ENCODE data around the gene LMBRD1. TPM values are rescaled to one million over a fixed set of nuclear protein-coding genes. Genes with fewer than 3 reads are reported as not detected.

LMBRD1 gene
- polyA plus RNA-seq, 1 donor (not counting 4 experiments of a cell fraction or from before 2014, with no cell fraction given), result 30.1 TPM

GRCh38 chr6:69732045-69732444 is 64.8 kb downstream of the LMBRD1 start:
- Histone ChIP-seq H3K79me2 (ENCODE audit: control insufficient read depth, insufficient read depth, low read length) (no peaks in the 10 kb centered on the region), H3K4me3 (ENCODE audit: control insufficient read depth in 2 of 3, extremely low read depth in 1 of 3, insufficient read depth in 2 of 3, low read depth in 1 of 3, low read length in 3 of 3) (no peak overlapping the region), H2AFZ (ENCODE audit: control insufficient read depth, low read length) (no peak overlapping the region), H3K4me1 (ENCODE audit: control insufficient read depth, extremely low read depth, insufficient read depth, low read length) (no peaks in the 10 kb centered on the region), H4K20me1 (ENCODE audit: control insufficient read depth, extremely low read depth, insufficient read depth, low read length) (no peaks in the 10 kb centered on the region), H3K4me2 (ENCODE audit: control insufficient read depth, extremely low read depth, insufficient read depth, low read depth, low read length) (no peak overlapping the region), H3K9ac (ENCODE audit: control insufficient read depth, extremely low read depth, insufficient read depth, low read length) (no peak overlapping the region), H3K9me3 (ENCODE audit: control insufficient read depth, low read depth, low read length) (no peaks in the 10 kb centered on the region), H3K27ac (ENCODE audit: control insufficient read depth, insufficient read depth, low read length) (no peak overlapping the region), H3K27me3 (ENCODE audit: control insufficient read depth, extremely low read depth, insufficient read depth, low read length) (no peaks in the 10 kb centered on the region), H3K9me1 (ENCODE audit: control insufficient read depth, extremely low read depth, insufficient read depth, low read length) (no peaks in the 10 kb centered on the region), H3K36me3 (ENCODE audit: control insufficient read depth in 2 of 2, extremely low read depth in 1 of 2, insufficient read depth in 2 of 2, low read length in 2 of 2) (no peaks in the 10 kb centered on the region)
- DNase-seq (ENCODE audit: low read depth, low spot score), result no peak
- TF ChIP-seq CTCF (optimal IDR thresholded peaks at IDR 0.05 in 1 of 3, IDR thresholded peaks at IDR 0.05 in 1 of 3, conservative IDR thresholded peaks at IDR 0.05 in 1 of 3; ENCODE audit: extremely low read depth in 1 of 3, insufficient read depth in 2 of 3, low read length in 3 of 3) (no peak), EZH2 (IDR thresholded peaks at IDR 0.05; ENCODE audit: low read length) (no peak)
- dilution Hi-C loops (cut with MboI; ENCODE audit: extremely low pct_ligation_motif_present, low sequenced_read_pairs), result no loop called here
- FAIRE-seq, result no peak

GRCh38 chr6:69729870-69730449 is 66.8 kb downstream of the LMBRD1 start:
- H3K27me3 ChIP-seq (ENCODE audit: control insufficient read depth, extremely low read depth, insufficient read depth, low read length), result no peaks in the 10 kb centered on the region
- H4K20me1 ChIP-seq (ENCODE audit: control insufficient read depth, extremely low read depth, insufficient read depth, low read length), result no peaks in the 10 kb centered on the region
- H3K36me3 ChIP-seq (ENCODE audit: control insufficient read depth in 2 of 2, extremely low read depth in 1 of 2, insufficient read depth in 2 of 2, low read length in 2 of 2), result no peaks in the 10 kb centered on the region
- H3K9me3 ChIP-seq (ENCODE audit: control insufficient read depth, low read depth, low read length), result no peaks in the 10 kb centered on the region
- FAIRE-seq (no peak), DNase-seq (ENCODE audit: low read depth, low spot score) (no peak)
- no peak overlapping the region for H3K9ac ChIP-seq (ENCODE audit: control insufficient read depth, extremely low read depth, insufficient read depth, low read length)
- dilution Hi-C loops (cut with MboI; ENCODE audit: extremely low pct_ligation_motif_present, low sequenced_read_pairs), result no loop called here
- no peak overlapping the region for H2AFZ ChIP-seq (ENCODE audit: control insufficient read depth, low read length)
- TF ChIP-seq CTCF (optimal IDR thresholded peaks at IDR 0.05 in 1 of 3, IDR thresholded peaks at IDR 0.05 in 1 of 3, conservative IDR thresholded peaks at IDR 0.05 in 1 of 3; ENCODE audit: extremely low read depth in 1 of 3, insufficient read depth in 2 of 3, low read length in 3 of 3) (no peak), EZH2 (IDR thresholded peaks at IDR 0.05; ENCODE audit: low read length) (no peak)
- H3K4me3 ChIP-seq (ENCODE audit: control insufficient read depth in 2 of 3, extremely low read depth in 1 of 3, insufficient read depth in 2 of 3, low read depth in 1 of 3, low read length in 3 of 3), result no peak overlapping the region
- H3K9me1 ChIP-seq (ENCODE audit: control insufficient read depth, extremely low read depth, insufficient read depth, low read length), result no peaks in the 10 kb centered on the region
- H3K4me1 ChIP-seq (ENCODE audit: control insufficient read depth, extremely low read depth, insufficient read depth, low read length), result no peaks in the 10 kb centered on the region
- H3K4me2 ChIP-seq (ENCODE audit: control insufficient read depth, extremely low read depth, insufficient read depth, low read depth, low read length), result no peak overlapping the region
- H3K79me2 ChIP-seq (ENCODE audit: control insufficient read depth, insufficient read depth, low read length), result no peaks in the 10 kb centered on the region
- H3K27ac ChIP-seq (ENCODE audit: control insufficient read depth, insufficient read depth, low read length), result no peak overlapping the region
